GM12864 (cell line): Measurements from ENCODE around the gene ANXA10.

Experiments used
- DNase-seq: peaks from one replicate; pipeline ENCODE4 v3.0.0-alpha.2; 2011; ENCODE audit warnings: low read depth
- H3K4me3 ChIP-seq: 2 replicates; pipeline ENCODE4 v1.5.1; 2011; ENCODE audit warnings: mild to moderate bottlenecking, low read depth, low read length, control low read depth
- TF ChIP-seq, protein P1 (sequence below): IDR thresholded peaks from 2 replicates; pipeline ENCODE4 v1.5.1; 2011; ENCODE audit warnings: low read depth, mild to moderate bottlenecking, moderate library complexity, low read length, control low read depth, inconsistent platforms; ENCODE audit errors: missing control alignments

The ANXA10 gene

DNA sequence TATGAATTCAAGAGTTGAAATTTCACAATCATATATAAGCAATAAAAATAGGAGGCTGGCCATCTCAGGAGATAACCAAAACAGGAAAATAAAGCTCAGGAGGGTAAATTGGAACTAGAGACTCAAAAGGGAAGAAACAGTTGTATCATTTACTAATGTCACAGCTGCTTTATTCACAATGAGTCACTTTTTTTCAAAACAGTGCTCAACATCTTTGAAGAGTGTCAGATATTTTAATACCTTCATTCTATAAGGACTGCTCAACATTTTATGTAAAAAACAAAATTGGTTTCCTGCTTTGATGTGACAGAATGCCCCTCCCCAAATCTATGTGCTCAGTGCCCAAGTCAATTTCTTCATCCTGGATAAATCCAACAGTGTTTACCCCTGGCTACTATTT lies 128.6 kb downstream of the ANXA10 start:
- TF ChIP-seq, protein P1, sequence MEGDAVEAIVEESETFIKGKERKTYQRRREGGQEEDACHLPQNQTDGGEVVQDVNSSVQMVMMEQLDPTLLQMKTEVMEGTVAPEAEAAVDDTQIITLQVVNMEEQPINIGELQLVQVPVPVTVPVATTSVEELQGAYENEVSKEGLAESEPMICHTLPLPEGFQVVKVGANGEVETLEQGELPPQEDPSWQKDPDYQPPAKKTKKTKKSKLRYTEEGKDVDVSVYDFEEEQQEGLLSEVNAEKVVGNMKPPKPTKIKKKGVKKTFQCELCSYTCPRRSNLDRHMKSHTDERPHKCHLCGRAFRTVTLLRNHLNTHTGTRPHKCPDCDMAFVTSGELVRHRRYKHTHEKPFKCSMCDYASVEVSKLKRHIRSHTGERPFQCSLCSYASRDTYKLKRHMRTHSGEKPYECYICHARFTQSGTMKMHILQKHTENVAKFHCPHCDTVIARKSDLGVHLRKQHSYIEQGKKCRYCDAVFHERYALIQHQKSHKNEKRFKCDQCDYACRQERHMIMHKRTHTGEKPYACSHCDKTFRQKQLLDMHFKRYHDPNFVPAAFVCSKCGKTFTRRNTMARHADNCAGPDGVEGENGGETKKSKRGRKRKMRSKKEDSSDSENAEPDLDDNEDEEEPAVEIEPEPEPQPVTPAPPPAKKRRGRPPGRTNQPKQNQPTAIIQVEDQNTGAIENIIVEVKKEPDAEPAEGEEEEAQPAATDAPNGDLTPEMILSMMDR = no peak
- DNase-seq = no peak
- H3K4me3 ChIP-seq = no peak overlapping the region

DNA sequence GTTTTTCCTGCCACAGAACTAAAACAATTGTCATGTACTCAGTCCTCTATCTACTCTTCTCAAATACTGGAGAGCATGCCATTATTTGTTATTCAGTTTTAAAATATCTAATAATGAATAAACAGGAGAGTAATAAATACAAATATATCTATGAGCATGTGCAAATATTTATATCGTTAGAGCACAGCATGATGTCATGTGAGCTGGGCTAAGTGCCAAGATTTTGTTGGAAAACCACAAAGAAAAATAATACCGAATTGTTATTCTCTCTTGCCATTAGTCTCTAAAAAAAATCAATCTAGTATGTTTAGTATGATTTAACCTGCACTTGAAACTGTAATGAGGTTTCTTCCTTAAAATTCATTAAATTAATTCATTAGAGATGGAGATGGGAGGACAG lies 129.0 kb downstream of the ANXA10 start:
- TF ChIP-seq, protein P1 = no peak
- no peak for DNase-seq

More for the DNA sequence above, 129.0 kb downstream of the ANXA10 start:
- no peak overlapping the region for H3K4me3 ChIP-seq
